Heart right ventricle (tissue), 16 donors: ENCODE results near the gene RAB35. TPM values are rescaled to one million over a fixed set of nuclear protein-coding genes. Genes with fewer than 3 reads are reported as not detected.
A peak's percentile ranks its signal among the peaks of the same experiment; 100 is the strongest.

ENCODE experiments used
- ATAC-seq, 8 donors: fragments of 200-7000 bp; cut with Tn5 transposase; one replicate each; pipeline ENCODE4 v1.9.1; 2020; ENCODE audit warnings: mild to moderate bottlenecking in 8 of 8, moderate library complexity in 8 of 8, moderate number of reproducible peaks in 1 of 8
- DNase-seq, 2 donors: peaks; one replicate each; pipeline ENCODE4 v3.0.0-alpha.2; 2020
- H3K27ac ChIP-seq, 10 donors: fragments of 200-600 bp; sonication (generic) in 2 of 10; one replicate each; pipeline versions ENCODE4 v1.5.0 to v1.8.0; 2020 to 2022; ENCODE audit warnings: mild to moderate bottlenecking in 3 of 10
- H3K27me3 ChIP-seq, 7 donors: fragments of 200-600 bp; one replicate each; pipeline ENCODE4 v1.8.0; 2021 to 2022; ENCODE audit warnings: mild to moderate bottlenecking in 2 of 7
- H3K36me3 ChIP-seq, 9 donors: fragments of 200-600 bp; sonication (generic) in 1 of 9; one replicate each; pipeline versions ENCODE4 v1.5.0 to v1.8.0; 2020 to 2022; ENCODE audit warnings: mild to moderate bottlenecking in 2 of 9
- H3K4me1 ChIP-seq, 9 donors: fragments of 200-600 bp; sonication (generic) in 1 of 9; one replicate each; pipeline versions ENCODE4 v1.5.0 to v1.8.0; 2020 to 2022; ENCODE audit warnings: mild to moderate bottlenecking in 4 of 9
- H3K4me3 ChIP-seq, 10 donors: fragments of 200-600 bp; sonication (generic) in 2 of 10; one replicate each; pipeline versions ENCODE4 v1.5.0 to v1.8.0; 2020 to 2022; ENCODE audit warnings: mild to moderate bottlenecking in 7 of 10, moderate library complexity in 2 of 10
- H3K9me3 ChIP-seq, 11 donors: fragments of 200-600 bp in 10 of 11; sonication (generic) in 2 of 11; one replicate each; pipeline versions ENCODE4 v1.5.0 to v1.8.0; 2013 to 2022; ENCODE audit warnings: mild to moderate bottlenecking in 2 of 11, control low read depth in 1 of 11, moderate library complexity in 1 of 11
- WGBS, 2 donors: extraction: QIAGEN DNeasy Blood & Tissue Kit; methylation state at CpG; one replicate each; pipeline ENCODE4 v1.1.7; 2013; ENCODE audit warnings: inconsistent platforms in 1 of 2; 5-methylcytosine and 5-hydroxymethylcytosine counted together
- intact Hi-C, 10 donors: fragments of 100-400 bp; cut with DNase I; formaldehyde crosslinking; loops; one replicate each; pipeline versions ENCODE4 v1.11.1 to v1.14.2; 2022
- polyA plus RNA-seq, 2 donors: library from polyadenylated mRNA; stranded (reverse); fragments of 200-250 nt; gene quantifications; one replicate each; pipeline ENCODE4 v1.2.3, GENCODE V29; 2013
- total RNA-seq, 10 donors: library from RNA; stranded (reverse); fragmentation: NEBNext Ultra II Directional in 3 of 10; extraction: Animal tissue kit (Norgen Biotek cat#: 25700) in 3 of 10; gene quantifications; one replicate each; pipeline versions ENCODE4 v1.2.1 to v1.2.4, GENCODE V29; 2021 to 2023
- TF ChIP-seq, protein P1 (sequence below), 9 donors: fragments of 200-600 bp; sonication (generic) in 2 of 9; IDR thresholded peaks; one replicate each; pipeline versions ENCODE4 v1.5.0 to v1.8.0; 2021 to 2022; ENCODE audit warnings: antibody characterized with exemption in 9 of 9, mild to moderate bottlenecking in 5 of 9, moderate library complexity in 1 of 9
- donor health status: Arrhythmogenic right ventricular cardiomyopathy.
- donor health status: ischemic (EF 13 %, LVEDD 7.1; RV severe dilation, severe dysfunction).
- donor health status: healthy with polysubstance abuse.
- donor health status: DM: no; HTN: yes; CAD: no.
- donor health status: DM: no; HTN: no; CAD: no.
- donor health status: ischemic (EF 25% LVEDD 6.9; RV normal size, moderate dysfunction).
- donor health status: ischemic (EF 25% LVEDD 5.7; RV mildly dilated, moderate dysfunction).
- donor health status: healthy.
- donor health status: DM: yes; HTN: yes; CAD: no.
- donor health status: Ischemic cardiomyopathy.
- donor health status: ischemic (EF 35%, LVEDD 5.7; RV mildly dilated, moderate dysfunction).
- donor health status: nonischemic (EF 11% LVEDD 7.7; RV severe dilation, severe dysfunction).
- donor health status: DM: yes; HTN: yes; CAD: no.
- donor health status: PGD.
- donor health status: ischemic (EF 29% LVEDD 5.4; RV normal size, mild dysfunction).
- donor health status: nonischemic (EF 23%, LVEDD 6.1; RV moderate dilation, normal function).

RAB35 gene
- total and polyA plus RNA-seq, 12 donors = 13.3 to 33.6 (median 23.9) TPM

- DNase-seq (no peak), ATAC-seq (no peak)
- WGBS, 2 donors = 58 to 62% methylated on average over 6 of the region's 6 CpGs
- TF ChIP-seq, protein P1, sequence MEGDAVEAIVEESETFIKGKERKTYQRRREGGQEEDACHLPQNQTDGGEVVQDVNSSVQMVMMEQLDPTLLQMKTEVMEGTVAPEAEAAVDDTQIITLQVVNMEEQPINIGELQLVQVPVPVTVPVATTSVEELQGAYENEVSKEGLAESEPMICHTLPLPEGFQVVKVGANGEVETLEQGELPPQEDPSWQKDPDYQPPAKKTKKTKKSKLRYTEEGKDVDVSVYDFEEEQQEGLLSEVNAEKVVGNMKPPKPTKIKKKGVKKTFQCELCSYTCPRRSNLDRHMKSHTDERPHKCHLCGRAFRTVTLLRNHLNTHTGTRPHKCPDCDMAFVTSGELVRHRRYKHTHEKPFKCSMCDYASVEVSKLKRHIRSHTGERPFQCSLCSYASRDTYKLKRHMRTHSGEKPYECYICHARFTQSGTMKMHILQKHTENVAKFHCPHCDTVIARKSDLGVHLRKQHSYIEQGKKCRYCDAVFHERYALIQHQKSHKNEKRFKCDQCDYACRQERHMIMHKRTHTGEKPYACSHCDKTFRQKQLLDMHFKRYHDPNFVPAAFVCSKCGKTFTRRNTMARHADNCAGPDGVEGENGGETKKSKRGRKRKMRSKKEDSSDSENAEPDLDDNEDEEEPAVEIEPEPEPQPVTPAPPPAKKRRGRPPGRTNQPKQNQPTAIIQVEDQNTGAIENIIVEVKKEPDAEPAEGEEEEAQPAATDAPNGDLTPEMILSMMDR (IDR thresholded peaks at IDR 0.05) = no peak
- Histone ChIP-seq H3K27ac (peak overlapping the region in 8 of 10 donors; percentile 6 to 78 (median 75)), H3K9me3 (no peaks in the 10 kb centered on the region), H3K36me3 (peaks cover 0 to 7% (median 0%) of the 10 kb centered on the region in 9 donors), H3K4me1 (peaks cover 2 to 18% (median 13%) of the 10 kb centered on the region in 9 donors), H3K27me3 (no peaks in the 10 kb centered on the region), H3K4me3 (peak overlapping the region in 5 of 10 donors; percentile 50 to 59 (median 53))
- intact Hi-C loops = loop anchor here in 1 of 10 donors (2.0 to 5.0 kb wide), 2 partner anchors 31 to 99 kb away; partner anchors contain the start of genes BICDL1 and RAB35
Observed at GRCh38 chr12:120085920-120086645, 30.5 kb downstream of the RAB35 start.

DNA sequence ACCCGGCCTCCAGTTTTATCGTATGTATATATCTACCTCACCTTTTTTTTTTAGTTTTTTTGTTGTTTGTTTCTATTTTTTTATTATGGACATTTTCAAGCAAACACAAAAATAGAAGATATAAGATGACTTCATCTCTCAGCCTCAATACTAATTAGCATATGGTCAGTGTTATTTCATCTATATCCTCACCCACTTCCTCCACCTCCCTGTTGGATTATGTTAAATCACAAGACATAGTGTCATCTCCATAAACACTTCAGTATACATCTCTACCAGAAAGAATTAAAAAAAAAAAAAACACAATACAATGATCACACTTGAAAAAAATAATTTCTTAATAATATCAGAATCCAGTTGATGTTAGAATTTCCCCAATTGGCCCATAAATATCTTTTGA lies 34.9 kb downstream of the RAB35 start:
- Histone ChIP-seq H3K27ac (no peak overlapping the region), H3K36me3 (no peaks in the 10 kb centered on the region), H3K4me1 (peaks cover under 1 to 16% (median 5%) of the 10 kb centered on the region in 9 donors), H3K27me3 (no peaks in the 10 kb centered on the region), H3K4me3 (no peak overlapping the region), H3K9me3 (no peaks in the 10 kb centered on the region)
- 98 to 100% methylated on average over 2 of the region's 2 CpGs for WGBS, 2 donors
- intact Hi-C loops = no loop called here
- DNase-seq (no peak), ATAC-seq (no peak)
- TF ChIP-seq, protein P1 (IDR thresholded peaks at IDR 0.05) = no peak

DNA sequence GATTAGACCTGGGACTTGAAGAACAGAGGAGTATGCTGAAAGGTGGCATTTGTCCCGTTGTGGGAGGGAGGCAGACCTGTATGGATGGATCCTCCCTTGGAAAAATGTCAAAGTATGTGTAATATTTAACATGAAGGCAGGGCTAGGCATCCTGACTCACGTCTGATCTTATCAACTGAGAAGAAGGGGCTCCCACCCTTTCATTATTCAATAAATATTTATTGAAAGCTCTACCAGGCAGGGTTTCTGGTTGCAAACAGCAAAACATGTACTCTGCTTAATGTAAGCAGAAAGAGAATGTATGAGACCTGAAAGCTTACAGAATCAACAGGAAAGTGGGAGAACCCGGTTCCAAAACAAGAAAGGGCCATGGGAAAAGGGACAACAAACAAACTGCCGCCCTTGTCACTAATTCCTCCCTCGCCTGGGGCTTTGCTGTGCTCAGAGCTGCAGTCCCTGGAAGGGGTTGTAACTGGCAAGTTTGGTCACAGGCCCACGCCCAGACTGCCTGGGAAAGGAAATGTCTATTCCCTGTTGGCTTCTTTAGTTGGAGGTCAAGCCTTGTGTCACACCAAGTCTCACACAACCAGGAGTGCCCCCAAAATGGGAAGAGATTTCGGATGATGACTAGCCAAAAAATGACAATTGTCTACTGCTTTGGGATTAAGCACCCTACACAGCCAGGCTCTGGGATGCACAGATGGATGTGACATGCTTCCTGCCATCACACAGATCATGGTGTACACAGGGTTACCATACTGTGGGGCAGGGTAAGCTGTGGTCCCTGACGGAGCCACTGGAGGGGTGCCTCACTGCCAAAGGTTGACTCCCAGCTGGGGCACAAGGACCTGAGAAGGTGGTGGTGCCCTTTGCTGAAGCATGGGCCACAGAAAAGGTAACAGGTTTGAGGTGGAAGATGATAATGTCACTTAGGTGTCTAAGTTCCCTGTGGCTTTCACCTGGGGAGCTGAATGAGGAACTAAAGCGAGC lies 36.8 kb downstream of the RAB35 start:
- Histone ChIP-seq H3K4me3 (no peak overlapping the region), H3K36me3 (no peaks in the 10 kb centered on the region), H3K27ac (peak overlapping the region in 1 of 10 donors; percentile 5), H3K9me3 (no peaks in the 10 kb centered on the region), H3K27me3 (peaks cover 0 to 10% (median 0%) of the 10 kb centered on the region in 7 donors), H3K4me1 (peaks cover 0 to 9% (median 0%) of the 10 kb centered on the region in 9 donors)
- DNase-seq (no peak), ATAC-seq (peak in 1 of 8 donors; percentile 49)
- 52 to 56% methylated on average over 9 of the region's 9 CpGs for WGBS, 2 donors
- TF ChIP-seq, protein P1 (IDR thresholded peaks at IDR 0.05) = no peak
- intact Hi-C loops = no loop called here

DNA sequence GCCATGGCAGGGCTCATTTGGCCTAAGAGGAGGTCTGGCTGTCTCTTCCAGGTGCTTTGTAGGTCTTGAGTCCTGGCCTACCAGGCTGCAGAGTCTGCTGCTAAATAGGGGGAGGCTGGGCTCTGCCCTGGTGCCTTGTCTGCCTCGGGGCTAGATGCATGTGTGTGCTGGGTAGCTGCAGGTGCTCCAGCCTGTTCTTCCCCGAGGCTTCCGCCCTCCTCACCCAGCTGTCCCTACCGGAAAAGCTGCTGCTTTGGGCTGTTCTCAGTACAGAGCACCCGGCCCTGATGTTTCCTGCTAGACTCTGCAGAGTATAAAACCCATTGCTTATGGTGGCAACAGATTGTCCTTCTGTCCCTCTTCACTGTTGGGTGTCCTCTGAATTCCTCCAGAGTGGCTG lies 37.7 kb downstream of the RAB35 start:
- TF ChIP-seq, protein P1 (IDR thresholded peaks at IDR 0.05) = no peak
- no peak overlapping the region for H3K4me3 ChIP-seq
- intact Hi-C loops = no loop called here
- DNase-seq = no peak
- H3K9me3 ChIP-seq = no peaks in the 10 kb centered on the region
- peak in 2 of 8 donors; percentile 32 to 44 for ATAC-seq
- peaks cover 0 to 11% (median 0%) of the 10 kb centered on the region in 9 donors for H3K4me1 ChIP-seq
- H3K27ac ChIP-seq = no peak overlapping the region
- 64 to 74% methylated on average over 5 of the region's 5 CpGs for WGBS, 2 donors
- peaks cover 0 to 10% (median 0%) of the 10 kb centered on the region in 7 donors for H3K27me3 ChIP-seq
- H3K36me3 ChIP-seq = no peaks in the 10 kb centered on the region
